PC-9 (cell line): ENCODE data around the gene SLC35D1. TPM values are rescaled to one million over a fixed set of nuclear protein-coding genes. Genes with fewer than 3 reads are reported as not detected.

Experiments used
- BruUV-seq: library from RNA; stranded (reverse); fragments of 400-500 nt; replicated peaks from 2 replicates; lab custom pipeline; 2021; lab: Mats Ljungman, UMichigan
- CTCF ChIA-PET: fragments of 300-600 bp; sonication (Branson Sonifier 250); formaldehyde crosslinking; loops from one replicate; lab custom pipeline; 2022; ENCODE audit warnings: antibody characterized with exemption; lab: Charles Lee
- POLR2A ChIA-PET: fragments of 300-600 bp; sonication (Branson Sonifier 250); formaldehyde crosslinking; loops from one replicate; lab custom pipeline; 2022; ENCODE audit warnings: antibody characterized with exemption; ENCODE audit not compliant: unreplicated experiment; lab: Charles Lee
- DNase-seq, 2 experiments: peaks; one replicate each; pipeline versions ENCODE4 v3.0.0 to v3.0.0-alpha.2; 2015 to 2022; ENCODE audit warnings: mixed read lengths in 1 of 2
- H2AFZ ChIP-seq: fragments of 200-600 bp; sonication (generic); 2 replicates; pipeline ENCODE4 v1.8.1; 2017; ENCODE audit warnings: antibody characterized with exemption
- H3F3A ChIP-seq: fragments of 200-600 bp; sonication (generic); 2 replicates; pipeline ENCODE4 v1.8.1; 2017; ENCODE audit warnings: antibody characterized with exemption, mild to moderate bottlenecking, low read depth; ENCODE audit not compliant: insufficient read depth
- H3K27ac ChIP-seq: fragments of 200-600 bp; sonication (generic); 2 replicates; pipeline ENCODE4 v1.6.1; 2016; ENCODE audit warnings: mixed run types
- H3K27me3 ChIP-seq: fragments of 200-600 bp; sonication (generic); 2 replicates; pipeline ENCODE4 v1.6.1; 2016; ENCODE audit warnings: low read depth, mixed run types; ENCODE audit not compliant: insufficient read depth
- H3K36me3 ChIP-seq: fragments of 200-600 bp; sonication (generic); 2 replicates; pipeline ENCODE4 v1.6.1; 2016; ENCODE audit warnings: low read depth, mixed run types
- H3K4me1 ChIP-seq: fragments of 200-600 bp; sonication (generic); replicated peaks from 2 replicates; pipeline ENCODE4 v1.6.1; 2016; ENCODE audit warnings: mixed run types; ENCODE audit not compliant: insufficient read depth
- H3K4me2 ChIP-seq: fragments of 200-600 bp; sonication (generic); 2 replicates; pipeline ENCODE4 v1.6.1; 2017; ENCODE audit warnings: mixed run types
- H3K4me3 ChIP-seq: fragments of 200-600 bp; sonication (generic); 2 replicates; pipeline ENCODE4 v1.6.1; 2016; ENCODE audit warnings: mixed run types
- H3K79me2 ChIP-seq: fragments of 200-600 bp; sonication (generic); 2 replicates; pipeline ENCODE4 v1.6.1; 2017; ENCODE audit warnings: low read depth, mixed run types
- H3K9me2 ChIP-seq: fragments of 200-600 bp; sonication (generic); 2 replicates; pipeline ENCODE4 v1.8.1; 2017; ENCODE audit warnings: mild to moderate bottlenecking; ENCODE audit not compliant: insufficient read depth
- H3K9me3 ChIP-seq: fragments of 200-600 bp; sonication (generic); 2 replicates; pipeline ENCODE4 v1.8.1; 2016; ENCODE audit warnings: low read depth; ENCODE audit not compliant: insufficient read depth
- H4K20me1 ChIP-seq: fragments of 200-600 bp; sonication (generic); 2 replicates; pipeline ENCODE4 v1.8.1; 2017; ENCODE audit not compliant: insufficient read depth
- EZH2 ChIP-seq: fragments of 200-600 bp; sonication (generic); IDR thresholded peaks from 2 replicates; pipeline ENCODE4 v1.8.0; 2017; ENCODE audit warnings: antibody characterized with exemption, low read depth
- intact Hi-C: fragments of 100-400 bp; cut with micrococcal nuclease; formaldehyde crosslinking; loops from one replicate; pipeline ENCODE4 v1.10.0; 2022; ENCODE audit not compliant: unreplicated experiment
- total RNA-seq: library from RNA; stranded (reverse); gene quantifications from 2 replicates; pipeline ENCODE4 v1.2.3, GENCODE V29; 2021
- TF ChIP-seq, protein P1 (sequence below): fragments of 200-600 bp; sonication (generic); conservative IDR thresholded peaks from 2 replicates; pipeline ENCODE4 v1.6.1; 2017; ENCODE audit warnings: mixed run types, antibody characterized with exemption, mild to moderate bottlenecking, moderate library complexity

SLC35D1 gene
- total RNA-seq, 1 experiment from 2014 or later = 2.6 TPM

DNA sequence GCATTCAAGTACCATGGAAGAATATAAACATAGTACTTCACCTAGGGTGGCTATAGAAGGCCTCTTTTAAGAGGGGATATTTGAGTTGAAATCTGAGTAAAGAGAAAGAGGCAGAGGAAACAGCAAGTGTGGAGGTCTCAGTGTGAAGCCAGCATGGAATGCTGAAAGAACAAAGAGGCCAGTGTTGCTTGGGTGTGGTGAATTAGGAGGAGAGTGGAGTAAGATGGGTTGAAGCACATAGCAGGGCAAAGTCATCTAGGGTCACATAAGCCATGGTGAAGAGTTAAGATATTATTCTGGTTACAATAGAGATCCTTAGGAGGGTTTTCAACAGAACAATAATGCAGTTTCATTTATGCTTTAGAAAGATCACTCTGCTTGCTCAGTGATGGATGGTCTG, 43.4 kb upstream of the SLC35D1 start:
- no peak overlapping the region for H3K4me3 ChIP-seq
- peaks cover 7% of the 10 kb centered on the region; the same call in 1 of the 2 replicates for H3K9me2 ChIP-seq
- no peak overlapping the region for H3K4me2 ChIP-seq
- intact Hi-C loops = no loop called here
- H3K4me1 ChIP-seq = no peaks in the 10 kb centered on the region
- H3K27ac ChIP-seq = no peak overlapping the region
- DNase-seq = no peak
- no peaks in the 10 kb centered on the region for H3F3A ChIP-seq
- ChIA-PET CTCF (no interaction called here), POLR2A (no interaction called here)
- no peaks in the 10 kb centered on the region for H3K27me3 ChIP-seq
- H3K79me2 ChIP-seq = no peaks in the 10 kb centered on the region
- no peak overlapping the region for H2AFZ ChIP-seq
- no TSS peak for BruUV-seq
- no peak for TF ChIP-seq EZH2
- TF ChIP-seq, protein P1, sequence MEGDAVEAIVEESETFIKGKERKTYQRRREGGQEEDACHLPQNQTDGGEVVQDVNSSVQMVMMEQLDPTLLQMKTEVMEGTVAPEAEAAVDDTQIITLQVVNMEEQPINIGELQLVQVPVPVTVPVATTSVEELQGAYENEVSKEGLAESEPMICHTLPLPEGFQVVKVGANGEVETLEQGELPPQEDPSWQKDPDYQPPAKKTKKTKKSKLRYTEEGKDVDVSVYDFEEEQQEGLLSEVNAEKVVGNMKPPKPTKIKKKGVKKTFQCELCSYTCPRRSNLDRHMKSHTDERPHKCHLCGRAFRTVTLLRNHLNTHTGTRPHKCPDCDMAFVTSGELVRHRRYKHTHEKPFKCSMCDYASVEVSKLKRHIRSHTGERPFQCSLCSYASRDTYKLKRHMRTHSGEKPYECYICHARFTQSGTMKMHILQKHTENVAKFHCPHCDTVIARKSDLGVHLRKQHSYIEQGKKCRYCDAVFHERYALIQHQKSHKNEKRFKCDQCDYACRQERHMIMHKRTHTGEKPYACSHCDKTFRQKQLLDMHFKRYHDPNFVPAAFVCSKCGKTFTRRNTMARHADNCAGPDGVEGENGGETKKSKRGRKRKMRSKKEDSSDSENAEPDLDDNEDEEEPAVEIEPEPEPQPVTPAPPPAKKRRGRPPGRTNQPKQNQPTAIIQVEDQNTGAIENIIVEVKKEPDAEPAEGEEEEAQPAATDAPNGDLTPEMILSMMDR = no peak
- no peaks in the 10 kb centered on the region for H4K20me1 ChIP-seq
- no peaks in the 10 kb centered on the region for H3K36me3 ChIP-seq
- H3K9me3 ChIP-seq = no peaks in the 10 kb centered on the region

DNA sequence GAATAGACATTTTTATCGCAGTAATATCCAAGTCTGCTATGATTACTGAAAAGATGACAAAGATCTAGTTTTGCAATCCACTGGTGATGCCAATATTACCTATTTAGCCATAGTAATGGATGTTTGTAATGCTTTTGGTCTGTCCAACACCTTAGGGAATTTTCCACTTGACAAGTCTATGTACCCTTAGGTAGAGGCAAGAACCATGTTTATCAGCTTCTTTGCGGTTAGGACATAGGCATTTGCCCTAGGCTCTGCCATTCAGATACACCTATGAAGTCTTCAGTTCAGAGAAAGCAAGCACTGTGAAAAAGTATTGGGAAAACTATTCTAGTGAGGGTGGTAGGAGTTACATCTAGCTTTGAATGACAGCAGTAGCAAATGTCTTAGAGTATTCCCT, 40.2 kb upstream of the SLC35D1 start:
- Histone ChIP-seq H3K27ac (no peak overlapping the region), H3F3A (no peaks in the 10 kb centered on the region), H3K27me3 (no peaks in the 10 kb centered on the region), H3K79me2 (no peaks in the 10 kb centered on the region), H3K36me3 (no peaks in the 10 kb centered on the region), H3K4me1 (no peaks in the 10 kb centered on the region), H3K4me2 (no peak overlapping the region), H2AFZ (no peak overlapping the region), H3K9me2 (peaks cover 2% of the 10 kb centered on the region; the same call in 1 of the 2 replicates), H4K20me1 (no peaks in the 10 kb centered on the region), H3K9me3 (0 out of 2 replicates have a peak, but pooled peaks cover 6% of the 10 kb centered on the region), H3K4me3 (no peak overlapping the region)
- TF ChIP-seq, protein P1 = no peak
- TF ChIP-seq EZH2 = no peak
- DNase-seq = peak in 1 of 2 experiments; percentile 50
- intact Hi-C loops = no loop called here
- ChIA-PET CTCF (no interaction called here), POLR2A (no interaction called here)
- no TSS peak for BruUV-seq

DNA sequence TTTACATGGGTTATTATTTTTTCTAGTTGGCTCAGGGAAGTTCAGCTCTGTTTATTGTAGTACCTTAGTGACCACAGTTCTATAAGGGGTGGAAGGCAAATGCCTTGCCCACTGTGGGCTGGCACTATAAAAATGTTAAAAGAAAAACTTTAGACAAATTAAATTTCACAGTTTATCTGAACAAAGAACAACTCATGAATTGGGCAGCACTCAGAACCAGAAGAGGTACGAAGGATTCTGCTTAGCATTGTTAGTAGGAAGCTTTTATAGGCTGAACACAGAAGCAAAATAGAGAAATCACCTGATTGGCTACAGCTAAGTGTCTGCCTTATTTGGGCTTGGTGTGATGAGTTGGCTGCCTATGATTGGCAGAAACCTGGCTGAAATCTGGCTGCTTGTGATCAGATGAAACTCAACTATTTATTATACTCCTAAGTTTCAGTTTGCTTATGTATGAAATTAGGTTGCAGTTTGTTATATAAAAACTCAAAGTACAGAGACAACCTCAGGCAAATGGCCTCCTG, 35.8 kb upstream of the SLC35D1 start:
- no peak for TF ChIP-seq EZH2
- Histone ChIP-seq H2AFZ (0 out of 2 replicates have a peak overlapping the region, but pooled peaks have one; percentile 48), H3K27me3 (no peaks in the 10 kb centered on the region), H3K9me3 (0 out of 2 replicates have a peak, but pooled peaks cover 10% of the 10 kb centered on the region), H3K4me3 (no peak overlapping the region), H3K27ac (no peak overlapping the region), H3K9me2 (no peaks in the 10 kb centered on the region), H3K4me2 (no peak overlapping the region), H4K20me1 (no peaks in the 10 kb centered on the region), H3K79me2 (no peaks in the 10 kb centered on the region), H3F3A (no peaks in the 10 kb centered on the region), H3K36me3 (no peaks in the 10 kb centered on the region), H3K4me1 (no peaks in the 10 kb centered on the region)
- intact Hi-C loops = no loop called here
- DNase-seq = no peak
- POLR2A ChIA-PET = interaction anchor here (0.7 kb wide), 1 partner anchor 1316 kb away, joined by 4 read pairs; no protein-coding TSS in a partner anchor
- BruUV-seq = no TSS peak
- CTCF ChIA-PET = no interaction called here
